IMR-90 (cell line): Measurements from ENCODE around the gene INPP4A. TPM values are rescaled to one million over a fixed set of nuclear protein-coding genes. Genes with fewer than 3 reads are reported as not detected.

Experiments
- ATAC-seq: fragments of 200-7000 bp; cut with Tn5 transposase; 2 replicates; pipeline ENCODE4 v1.9.1; 2020; ENCODE audit warnings: low read depth, mild to moderate bottlenecking, moderate library complexity
- BruUV-seq: library from RNA; stranded (reverse); fragments of 400-500 nt; replicated peaks from 2 replicates; lab custom pipeline; 2021; lab: Mats Ljungman, UMichigan
- CTCF ChIA-PET: fragments of 300-600 bp; formaldehyde crosslinking; extraction: SDS; loops from one replicate; lab custom pipeline; 2021; ENCODE audit warnings: antibody characterized with exemption; lab: Yijun Ruan, JAX
- POLR2A ChIA-PET: fragments of 300-600 bp; sonication (Branson Sonifier 250); formaldehyde crosslinking; loops from one replicate; lab custom pipeline; 2022; ENCODE audit warnings: antibody characterized with exemption; ENCODE audit not compliant: unreplicated experiment; lab: Charles Lee
- DNase-seq: peaks from one replicate; pipeline ENCODE4 v3.0.0; 2013
- H2AFZ ChIP-seq: replicated peaks from 2 replicates; pipeline ENCODE3; 2013; ENCODE audit warnings: low read length, mild to moderate bottlenecking; ENCODE audit not compliant: poor library complexity
- H2AK5ac ChIP-seq: 2 replicates; pipeline ENCODE4 v1.6.1; 2013; ENCODE audit warnings: low read depth, low read length, inconsistent platforms
- H2AK9ac ChIP-seq: replicated peaks from 2 replicates; pipeline ENCODE3; 2013; ENCODE audit warnings: mild to moderate bottlenecking, low read depth, low read length, moderate library complexity; ENCODE audit not compliant: poor library complexity
- H2BK120ac ChIP-seq: 2 replicates; pipeline ENCODE4 v1.6.1; 2013; ENCODE audit warnings: low read depth, low read length, inconsistent platforms
- H2BK15ac ChIP-seq: 3 replicates; pipeline ENCODE4 v1.6.1; 2013; ENCODE audit warnings: low read depth, low read length, inconsistent platforms
- H2BK20ac ChIP-seq: 2 replicates; pipeline ENCODE4 v1.6.1; 2013; ENCODE audit warnings: low read depth, mild to moderate bottlenecking, inconsistent platforms, low read length, moderate library complexity
- H2BK5ac ChIP-seq: 2 replicates; pipeline ENCODE4 v1.6.1; 2013; ENCODE audit warnings: mild to moderate bottlenecking, low read depth, low read length, inconsistent platforms; ENCODE audit not compliant: poor library complexity, severe bottlenecking
- H3K14ac ChIP-seq: replicated peaks from 2 replicates; pipeline ENCODE4 v1.6.1; 2013; ENCODE audit warnings: low read depth, low read length, inconsistent platforms
- H3K18ac ChIP-seq: 2 replicates; pipeline ENCODE4 v1.6.1; 2013; ENCODE audit warnings: low read depth, low read length, control low read depth
- H3K23ac ChIP-seq: 2 replicates; pipeline ENCODE4 v1.6.1; 2013; ENCODE audit warnings: low read depth, low read length, inconsistent platforms
- H3K27ac ChIP-seq: 2 replicates; pipeline ENCODE4 v1.5.1; 2013; ENCODE audit warnings: mild to moderate bottlenecking, control low read depth, low read length; ENCODE audit not compliant: insufficient read depth
- H3K27me3 ChIP-seq: 2 replicates; pipeline ENCODE4 v1.6.1; 2013; ENCODE audit warnings: low read length; ENCODE audit not compliant: control insufficient read depth, insufficient read depth
- H3K36me3 ChIP-seq: 2 replicates; pipeline ENCODE4 v1.6.1; 2013; ENCODE audit warnings: low read length, mixed read lengths; ENCODE audit not compliant: control insufficient read depth, insufficient read depth
- H3K4ac ChIP-seq: 2 replicates; pipeline ENCODE4 v1.6.1; 2013; ENCODE audit warnings: low read depth, low read length, inconsistent platforms
- H3K4me1 ChIP-seq: 2 replicates; pipeline ENCODE4 v1.6.1; 2013; ENCODE audit warnings: low read length, mixed read lengths; ENCODE audit not compliant: control insufficient read depth, insufficient read depth
- H3K4me2 ChIP-seq: 2 replicates; pipeline ENCODE4 v1.6.1; 2013; ENCODE audit warnings: low read depth, mild to moderate bottlenecking, control low read depth, low read length, moderate library complexity
- H3K4me3 ChIP-seq: 2 replicates; pipeline ENCODE4 v1.5.1; 2013; ENCODE audit warnings: low read depth, mild to moderate bottlenecking, control low read depth, low read length, moderate library complexity; ENCODE audit not compliant: insufficient read depth
- H3K56ac ChIP-seq: 2 replicates; pipeline ENCODE4 v1.6.1; 2013; ENCODE audit warnings: low read length, inconsistent platforms; ENCODE audit not compliant: insufficient read depth; ENCODE audit errors: extremely low read depth
- H3K79me1 ChIP-seq, 2 experiments: 2 replicates each; pipeline ENCODE4 v1.6.1; 2013; ENCODE audit warnings: low read length in 2 of 2, inconsistent platforms in 1 of 2, low read depth in 1 of 2
- H3K9ac ChIP-seq: 2 replicates; pipeline ENCODE4 v1.6.1; 2013; ENCODE audit warnings: low read depth, low read length, control low read depth
- H3K9me1 ChIP-seq: 2 replicates; pipeline ENCODE4 v1.6.1; 2013; ENCODE audit warnings: low read length, inconsistent platforms; ENCODE audit not compliant: insufficient read depth
- H3K9me3 ChIP-seq: 2 replicates; pipeline ENCODE4 v1.6.1; 2013; ENCODE audit warnings: low read length; ENCODE audit not compliant: control insufficient read depth, insufficient read depth
- H4K20me1 ChIP-seq: 2 replicates; pipeline ENCODE4 v1.6.1; 2013; ENCODE audit warnings: low read length, inconsistent platforms; ENCODE audit not compliant: insufficient read depth
- H4K5ac ChIP-seq: 2 replicates; pipeline ENCODE4 v1.6.1; 2013; ENCODE audit warnings: mild to moderate bottlenecking, low read depth, low read length, control low read depth
- H4K8ac ChIP-seq, 2 experiments: 2 replicates each; pipeline ENCODE4 v1.6.1; 2013; ENCODE audit warnings: low read depth in 2 of 2, low read length in 2 of 2, control low read depth in 1 of 2, inconsistent platforms in 1 of 2
- H4K91ac ChIP-seq: 2 replicates; pipeline ENCODE4 v1.6.1; 2013; ENCODE audit warnings: low read depth, low read length, inconsistent platforms; ENCODE audit not compliant: insufficient read depth
- BHLHE40 ChIP-seq: fragments of 150-350 bp; IDR thresholded peaks from 2 replicates; pipeline ENCODE4 v1.6.1; 2016; ENCODE audit warnings: mild to moderate bottlenecking, low read depth, low read length
- CEBPB ChIP-seq: IDR thresholded peaks from 2 replicates; pipeline ENCODE4 v1.6.1; 2012; ENCODE audit warnings: low read depth, low read length, improper control_type of control experiment
- CHD1 ChIP-seq: IDR thresholded peaks from 2 replicates; pipeline ENCODE4 v1.6.1; 2012; ENCODE audit warnings: low read depth, low read length, improper control_type of control experiment
- CTCF ChIP-seq: conservative IDR thresholded peaks from 2 replicates; pipeline ENCODE4 v1.5.1; 2012; ENCODE audit warnings: mild to moderate bottlenecking, low read depth, low read length, improper control_type of control experiment
- FOS ChIP-seq: fragments of 150-350 bp; IDR thresholded peaks from 2 replicates; pipeline ENCODE4 v1.6.1; 2016; ENCODE audit warnings: low read depth, low read length
- MAFK ChIP-seq: IDR thresholded peaks from 2 replicates; pipeline ENCODE4 v1.6.1; 2012; ENCODE audit warnings: low read depth, low read length, improper control_type of control experiment
- MAZ ChIP-seq: IDR thresholded peaks from 2 replicates; pipeline ENCODE4 v1.6.1; 2012; ENCODE audit warnings: low read depth, mild to moderate bottlenecking, low read length, improper control_type of control experiment, moderate library complexity, borderline replicate concordance
- MXI1 ChIP-seq: IDR thresholded peaks from 2 replicates; pipeline ENCODE4 v1.6.1; 2012; ENCODE audit warnings: low read depth, mild to moderate bottlenecking, low read length, moderate library complexity, borderline replicate concordance
- NFE2L2 ChIP-seq: fragments of 150-350 bp; IDR thresholded peaks from 2 replicates; pipeline ENCODE4 v1.6.1; 2016; ENCODE audit warnings: low read depth, mild to moderate bottlenecking, low read length
- POLR2A ChIP-seq: IDR thresholded peaks from 2 replicates; pipeline ENCODE4 v1.6.1; 2012; ENCODE audit warnings: mild to moderate bottlenecking, low read depth, low read length
- RAD21 ChIP-seq: IDR thresholded peaks from 2 replicates; pipeline ENCODE4 v1.6.1; 2012; ENCODE audit warnings: low read length, improper control_type of control experiment
- RCOR1 ChIP-seq: IDR thresholded peaks from 2 replicates; pipeline ENCODE4 v1.6.1; 2012; ENCODE audit warnings: mild to moderate bottlenecking, low read length, improper control_type of control experiment; ENCODE audit not compliant: insufficient replicate concordance
- RFX5 ChIP-seq: IDR thresholded peaks from 2 replicates; pipeline ENCODE4 v1.8.0; 2012; ENCODE audit warnings: low read depth, mild to moderate bottlenecking, low read length, moderate library complexity
- SMC3 ChIP-seq: fragments of 150-350 bp; IDR thresholded peaks from 2 replicates; pipeline ENCODE4 v1.6.1; 2016; ENCODE audit warnings: low read depth, mild to moderate bottlenecking, antibody characterized with exemption, low read length, moderate library complexity
- WGBS, 2 experiments: methylation state at CpG; one replicate each; pipeline versions ENCODE4 v1.1.5 to v1.1.7; 2013; ENCODE audit warnings: missing lambda C conversion rate in 2 of 2; ENCODE audit not compliant: insufficient read length in 1 of 2; ENCODE audit errors: extremely low coverage in 2 of 2; 5-methylcytosine and 5-hydroxymethylcytosine counted together
- dilution Hi-C: fragments of 300-500 bp; cut with HindIII; formaldehyde crosslinking; loops from one replicate; pipeline ENCODE4 v1.14.3; 2018; ENCODE audit warnings: low sequenced_read_pairs; ENCODE audit not compliant: unreplicated experiment
- in situ Hi-C: fragments of 300-500 bp; cut with MboI; formaldehyde crosslinking; loops from 3 replicates; pipeline ENCODE4 v1.14.3; 2019; ENCODE audit warnings: low sequenced_read_pairs, inconsistent platforms, mixed read lengths
- intact Hi-C: fragments of 100-400 bp; cut with micrococcal nuclease; formaldehyde crosslinking; loops from 2 replicates; pipeline ENCODE4 v1.10.0; 2022
- polyA plus RNA-seq, 3 experiments: library from polyadenylated mRNA; depleted of rRNA; stranded (reverse); fragments of >200 nt; gene quantifications; 2 replicates each; pipeline ENCODE4 v1.2.3, GENCODE V29; 2012; ENCODE audit warnings: low replicate concordance in 1 of 3
- total RNA-seq: library from RNA; depleted of rRNA; stranded (reverse); fragments of >200 nt; gene quantifications from 2 replicates; pipeline ENCODE4 v1.2.3, GENCODE V29; 2012
- TF ChIP-seq, protein P1 (sequence below): fragments of 150-350 bp; IDR thresholded peaks from 2 replicates; pipeline ENCODE4 v1.6.1; 2017; ENCODE audit warnings: mild to moderate bottlenecking, antibody characterized with exemption, low read length, low read depth
- TF ChIP-seq, protein P2 (sequence below): fragments of 150-350 bp; IDR thresholded peaks from 2 replicates; pipeline ENCODE4 v1.6.1; 2016; ENCODE audit warnings: low read depth, mild to moderate bottlenecking, low read length, moderate library complexity, borderline replicate concordance

Gene INPP4A
- total and polyA plus RNA-seq, 2 of the 4 experiments (the other 2 are of a cell fraction), result 14.5 to 27.1 TPM

- CTCF ChIA-PET, result no interaction called here
- Histone ChIP-seq H2AK9ac (no peak overlapping the region), H4K8ac (no peak overlapping the region), H3K9ac (no peak overlapping the region), H3K23ac (no peak overlapping the region), H3K18ac (no peak overlapping the region), H3K56ac (no peak overlapping the region), H3K9me1 (peaks cover 8% of the 10 kb centered on the region), H3K4me3 (no peak overlapping the region), H3K4ac (no peak overlapping the region), H2AK5ac (no peak overlapping the region), H3K79me1 (peaks cover 5 to 26% of the 10 kb centered on the region in 2 experiments; a peak in 3 of 4 replicates), H2BK20ac (no peak overlapping the region), H3K4me2 (no peak overlapping the region), H3K36me3 (peaks cover 3% of the 10 kb centered on the region; the same call in 1 of the 2 replicates), H2AFZ (no peak overlapping the region), H3K27me3 (no peaks in the 10 kb centered on the region), H3K4me1 (peaks cover 5% of the 10 kb centered on the region; the same call in 1 of the 2 replicates), H3K9me3 (no peaks in the 10 kb centered on the region), H3K14ac (no peak overlapping the region), H4K5ac (no peak overlapping the region), H2BK5ac (no peak overlapping the region), H4K91ac (no peak overlapping the region), H2BK120ac (no peak overlapping the region), H4K20me1 (no peaks in the 10 kb centered on the region), H2BK15ac (no peak overlapping the region), H3K27ac (no peak overlapping the region)
- in situ Hi-C loops, result no loop called here
- POLR2A ChIA-PET, result no interaction called here
- DNase-seq, result no peak
- intact Hi-C loops, result no loop called here
- dilution Hi-C loops, result no loop called here
- TF ChIP-seq FOS, result no peak
- TF ChIP-seq, protein P1, sequence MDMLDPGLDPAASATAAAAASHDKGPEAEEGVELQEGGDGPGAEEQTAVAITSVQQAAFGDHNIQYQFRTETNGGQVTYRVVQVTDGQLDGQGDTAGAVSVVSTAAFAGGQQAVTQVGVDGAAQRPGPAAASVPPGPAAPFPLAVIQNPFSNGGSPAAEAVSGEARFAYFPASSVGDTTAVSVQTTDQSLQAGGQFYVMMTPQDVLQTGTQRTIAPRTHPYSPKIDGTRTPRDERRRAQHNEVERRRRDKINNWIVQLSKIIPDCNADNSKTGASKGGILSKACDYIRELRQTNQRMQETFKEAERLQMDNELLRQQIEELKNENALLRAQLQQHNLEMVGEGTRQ, result no peak
- TF ChIP-seq RFX5, result no peak
- no peak for TF ChIP-seq RAD21
- no peak for TF ChIP-seq MAZ
- TF ChIP-seq POLR2A, result no peak
- no peak for TF ChIP-seq NFE2L2
- no peak for TF ChIP-seq SMC3
- TF ChIP-seq, protein P2, sequence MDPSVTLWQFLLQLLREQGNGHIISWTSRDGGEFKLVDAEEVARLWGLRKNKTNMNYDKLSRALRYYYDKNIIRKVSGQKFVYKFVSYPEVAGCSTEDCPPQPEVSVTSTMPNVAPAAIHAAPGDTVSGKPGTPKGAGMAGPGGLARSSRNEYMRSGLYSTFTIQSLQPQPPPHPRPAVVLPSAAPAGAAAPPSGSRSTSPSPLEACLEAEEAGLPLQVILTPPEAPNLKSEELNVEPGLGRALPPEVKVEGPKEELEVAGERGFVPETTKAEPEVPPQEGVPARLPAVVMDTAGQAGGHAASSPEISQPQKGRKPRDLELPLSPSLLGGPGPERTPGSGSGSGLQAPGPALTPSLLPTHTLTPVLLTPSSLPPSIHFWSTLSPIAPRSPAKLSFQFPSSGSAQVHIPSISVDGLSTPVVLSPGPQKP, result no peak
- TF ChIP-seq CTCF, result no peak
- TF ChIP-seq RCOR1, result no peak
- TF ChIP-seq MXI1, result no peak
- TF ChIP-seq MAFK, result no peak
- TF ChIP-seq CHD1, result no peak
- TF ChIP-seq CEBPB, result no peak
- no peak for TF ChIP-seq BHLHE40
- no TSS peak for BruUV-seq
- 92% methylated on average over 7 of the region's 16 CpGs; no CpG with 5 or more reads in 1 of the 2 experiments for WGBS, 2 experiments
- ATAC-seq, result no peak
Measured at GRCh38 chr2:98519851-98520250, 75.2 kb downstream of the INPP4A start.
